ENCODE results near the gene PGM2. TPM values are rescaled to one million over a fixed set of nuclear protein-coding genes. Genes with fewer than 3 reads are reported as not detected.

The PGM2 gene
- total and polyA plus RNA-seq, 4 experiments from 2014 or later, result 16.9 to 20.5 (median 19.2) TPM

DNA sequence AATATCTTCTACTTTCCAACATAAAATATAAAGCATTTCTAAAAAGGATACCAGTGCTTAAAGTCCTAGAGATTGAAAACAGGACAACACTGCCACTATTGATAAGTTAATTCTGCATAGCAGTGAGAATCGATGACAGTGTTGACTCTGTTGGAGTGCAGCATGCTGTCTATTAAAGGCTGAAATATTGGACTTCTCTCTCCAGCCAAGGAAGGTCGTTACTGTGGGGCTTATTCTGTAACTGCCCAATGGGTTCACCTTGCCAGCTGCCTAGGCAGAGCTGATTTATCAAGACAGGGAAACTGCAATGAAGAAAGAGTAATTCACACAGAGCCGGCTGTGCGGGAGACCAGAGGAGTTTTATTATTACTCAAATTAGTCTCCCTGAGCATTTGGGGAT is 37.7 kb upstream of the PGM2 start:
- H3K4me3 Mint-ChIP-seq, result no peak overlapping the region
- intact Hi-C loops (cut with micrococcal nuclease), result no loop called here
- CTCF ChIA-PET (ENCODE audit: partially characterized antibody), result no interaction called here
- Histone ChIP-seq H3K27me3 (ENCODE audit: insufficient read depth, low read length) (no peaks in the 10 kb centered on the region), H3K4me3 (ENCODE audit: low read length in 2 of 2) (no peak overlapping the region), H3K36me3 (ENCODE audit: insufficient read depth, low read length) (no peaks in the 10 kb centered on the region), H3K4me1 (ENCODE audit: insufficient read depth, low read length) (no peaks in the 10 kb centered on the region), H3K27ac (ENCODE audit: low read depth, low read length) (no peak overlapping the region), H3K9me3 (ENCODE audit: control insufficient read depth in 1 of 2, low read length in 2 of 2) (no peaks in the 10 kb centered on the region)
- H3K9me3 Mint-ChIP-seq, result peaks cover 0 to 16% (median 5%) of the 10 kb centered on the region in 8 donors
- DNase-seq, result no peak
- POLR2A ChIA-PET (ENCODE audit: partially characterized antibody), result no interaction called here
- peaks cover 5 to 14% of the 10 kb centered on the region in 2 donors for H3K27me3 Mint-ChIP-seq
- H3K4me1 Mint-ChIP-seq, result no peaks in the 10 kb centered on the region
- no peaks in the 10 kb centered on the region for H3K36me3 Mint-ChIP-seq
- H3K27ac Mint-ChIP-seq, result no peak overlapping the region

DNA sequence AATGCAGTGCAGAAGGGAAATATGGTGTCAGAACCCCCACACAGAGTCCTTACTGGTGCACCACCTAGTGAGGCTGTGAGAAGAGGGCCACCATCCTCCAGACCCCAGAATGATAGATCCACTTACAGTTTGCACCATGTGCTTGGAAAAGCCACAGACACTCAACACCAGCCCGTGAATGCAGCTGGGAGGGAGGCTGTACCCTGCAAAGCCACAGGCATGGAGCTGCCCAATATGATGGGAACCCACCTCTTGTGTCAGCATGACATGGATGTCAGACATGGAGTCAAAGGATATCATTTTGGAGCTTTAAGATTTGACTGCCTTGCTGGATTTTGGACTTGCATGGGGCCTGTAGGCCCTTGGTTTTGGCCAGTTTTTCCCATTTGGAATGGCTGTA is 34.2 kb upstream of the PGM2 start:
- CTCF ChIA-PET (ENCODE audit: partially characterized antibody), result interaction anchor here (1.3 kb wide), 1 partner anchor 189 kb away, joined by 7 read pairs; no protein-coding TSS in a partner anchor
- POLR2A ChIA-PET (ENCODE audit: partially characterized antibody), result no interaction called here
- H3K9me3 ChIP-seq (ENCODE audit: control insufficient read depth in 1 of 2, low read length in 2 of 2), result no peaks in the 10 kb centered on the region

GRCh38 chr4:37793562-37793961 is 32.9 kb upstream of the PGM2 start:
- CTCF ChIA-PET (ENCODE audit: partially characterized antibody), result interaction anchor here (1.2 to 4.3 kb wide), 3 partner anchors 10 to 191 kb away, joined by 3 to 43 read pairs (median 4); no protein-coding TSS in a partner anchor
- H3K27ac ChIP-seq (ENCODE audit: low read depth, low read length), result no peak overlapping the region
- no peak overlapping the region for H3K4me3 Mint-ChIP-seq
- no peaks in the 10 kb centered on the region for H3K9me3 ChIP-seq (ENCODE audit: control insufficient read depth in 1 of 2, low read length in 2 of 2)
- H3K36me3 Mint-ChIP-seq, result no peaks in the 10 kb centered on the region
- DNase-seq, result peak in 4 of 5 donors; percentile 14 to 27 (median 16)
- H3K27me3 Mint-ChIP-seq, result peaks cover under 1 to 12% of the 10 kb centered on the region in 2 donors
- H3K9me3 Mint-ChIP-seq, result peaks cover 0 to 14% (median 3%) of the 10 kb centered on the region in 8 donors
- no peaks in the 10 kb centered on the region for H3K36me3 ChIP-seq (ENCODE audit: insufficient read depth, low read length)
- no peaks in the 10 kb centered on the region for H3K4me1 ChIP-seq (ENCODE audit: insufficient read depth, low read length)
- H3K4me3 ChIP-seq (ENCODE audit: low read length in 2 of 2), result no peak overlapping the region
- no peaks in the 10 kb centered on the region for H3K4me1 Mint-ChIP-seq
- POLR2A ChIA-PET (ENCODE audit: partially characterized antibody), result no interaction called here
- no peak overlapping the region for H3K27ac Mint-ChIP-seq
- intact Hi-C loops (cut with micrococcal nuclease), result no loop called here
- no peaks in the 10 kb centered on the region for H3K27me3 ChIP-seq (ENCODE audit: insufficient read depth, low read length)

More for the DNA sequence above, 34.2 kb upstream of the PGM2 start:
- no peak overlapping the region for H3K27ac Mint-ChIP-seq
- Histone ChIP-seq H3K4me1 (ENCODE audit: insufficient read depth, low read length) (no peaks in the 10 kb centered on the region), H3K4me3 (ENCODE audit: low read length in 2 of 2) (no peak overlapping the region), H3K27me3 (ENCODE audit: insufficient read depth, low read length) (no peaks in the 10 kb centered on the region), H3K36me3 (ENCODE audit: insufficient read depth, low read length) (no peaks in the 10 kb centered on the region), H3K27ac (ENCODE audit: low read depth, low read length) (no peak overlapping the region)
- no peak for DNase-seq
- intact Hi-C loops (cut with micrococcal nuclease), result no loop called here
- H3K36me3 Mint-ChIP-seq, result no peaks in the 10 kb centered on the region
- H3K27me3 Mint-ChIP-seq, result peaks cover 4 to 12% of the 10 kb centered on the region in 2 donors
- no peaks in the 10 kb centered on the region for H3K4me1 Mint-ChIP-seq
- peaks cover 0 to 14% (median 3%) of the 10 kb centered on the region in 8 donors for H3K9me3 Mint-ChIP-seq
- H3K4me3 Mint-ChIP-seq, result no peak overlapping the region

DNA sequence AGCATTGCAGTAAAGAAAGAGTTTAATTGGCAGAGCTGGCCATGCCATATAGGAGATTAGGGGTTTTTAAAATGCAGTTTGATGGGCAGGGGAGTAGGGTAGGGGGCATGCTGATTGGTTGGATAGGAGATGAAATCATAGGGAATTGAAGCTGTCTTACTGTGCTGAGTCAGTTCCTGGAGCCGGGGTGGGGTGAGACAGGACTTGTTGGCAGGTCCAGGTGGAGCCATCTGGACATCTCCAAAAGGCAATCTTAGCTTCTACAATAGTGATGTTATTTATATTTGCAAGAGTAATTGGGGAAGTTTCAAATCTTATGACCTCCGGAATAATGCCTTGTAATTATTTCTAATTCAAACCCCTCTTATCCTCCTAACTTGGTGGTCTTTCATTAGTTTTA is 32.4 kb upstream of the PGM2 start:
- H3K4me1 Mint-ChIP-seq, result no peaks in the 10 kb centered on the region
- peaks cover 0 to 12% of the 10 kb centered on the region in 2 donors for H3K27me3 Mint-ChIP-seq
- CTCF ChIA-PET (ENCODE audit: partially characterized antibody), result interaction anchor here (1.2 to 4.3 kb wide), 3 partner anchors 10 to 192 kb away, joined by 3 to 43 read pairs (median 4); no protein-coding TSS in a partner anchor
- H3K9me3 Mint-ChIP-seq, result peaks cover 0 to 14% (median 3%) of the 10 kb centered on the region in 8 donors
- POLR2A ChIA-PET (ENCODE audit: partially characterized antibody), result no interaction called here
- no peak for DNase-seq
- Histone ChIP-seq H3K4me3 (ENCODE audit: low read length in 2 of 2) (no peak overlapping the region), H3K27me3 (ENCODE audit: insufficient read depth, low read length) (no peaks in the 10 kb centered on the region), H3K4me1 (ENCODE audit: insufficient read depth, low read length) (no peaks in the 10 kb centered on the region), H3K9me3 (ENCODE audit: control insufficient read depth in 1 of 2, low read length in 2 of 2) (no peaks in the 10 kb centered on the region), H3K36me3 (ENCODE audit: insufficient read depth, low read length) (no peaks in the 10 kb centered on the region), H3K27ac (ENCODE audit: low read depth, low read length) (no peak overlapping the region)
- H3K27ac Mint-ChIP-seq, result no peak overlapping the region
- intact Hi-C loops (cut with micrococcal nuclease), result no loop called here
- H3K36me3 Mint-ChIP-seq, result no peaks in the 10 kb centered on the region
- no peak overlapping the region for H3K4me3 Mint-ChIP-seq

- H3K27ac ChIP-seq (ENCODE audit: low read depth, low read length), result no peak overlapping the region
- H3K4me3 ChIP-seq (ENCODE audit: low read length in 2 of 2), result no peak overlapping the region
- Mint-ChIP-seq H3K27ac (no peak overlapping the region), H3K27me3 (peaks cover 2 to 8% of the 10 kb centered on the region in 2 donors), H3K9me3 (peaks cover 0 to 12% (median 3%) of the 10 kb centered on the region in 8 donors), H3K36me3 (no peaks in the 10 kb centered on the region), H3K4me3 (no peak overlapping the region), H3K4me1 (no peaks in the 10 kb centered on the region)
- ChIA-PET POLR2A (ENCODE audit: partially characterized antibody) (interaction anchor here (0.6 kb wide), 1 partner anchor 153 kb away, joined by 3 read pairs; no protein-coding TSS in a partner anchor), CTCF (ENCODE audit: partially characterized antibody) (interaction anchor here (1.4 to 4.3 kb wide), 2 partner anchors 9 to 193 kb away, joined by 4 to 43 read pairs; no protein-coding TSS in a partner anchor)
- no peaks in the 10 kb centered on the region for H3K36me3 ChIP-seq (ENCODE audit: insufficient read depth, low read length)
- DNase-seq, result no peak
- no peaks in the 10 kb centered on the region for H3K4me1 ChIP-seq (ENCODE audit: insufficient read depth, low read length)
- no peaks in the 10 kb centered on the region for H3K9me3 ChIP-seq (ENCODE audit: control insufficient read depth in 1 of 2, low read length in 2 of 2)
- intact Hi-C loops (cut with micrococcal nuclease), result no loop called here
- no peaks in the 10 kb centered on the region for H3K27me3 ChIP-seq (ENCODE audit: insufficient read depth, low read length)
Observed at GRCh38 chr4:37795581-37796195, 30.8 kb upstream of the PGM2 start.

GRCh38 chr4:37797374-37797773 is 29.1 kb upstream of the PGM2 start:
- H3K36me3 ChIP-seq (ENCODE audit: insufficient read depth, low read length), result no peaks in the 10 kb centered on the region
- intact Hi-C loops (cut with micrococcal nuclease), result no loop called here
- no peaks in the 10 kb centered on the region for H3K27me3 ChIP-seq (ENCODE audit: insufficient read depth, low read length)
- Mint-ChIP-seq H3K27ac (no peak overlapping the region), H3K27me3 (peaks cover 0 to 4% of the 10 kb centered on the region in 2 donors), H3K36me3 (no peaks in the 10 kb centered on the region), H3K9me3 (peaks cover 0 to 3% (median 0%) of the 10 kb centered on the region in 8 donors), H3K4me1 (no peaks in the 10 kb centered on the region), H3K4me3 (no peak overlapping the region)
- H3K4me3 ChIP-seq (ENCODE audit: low read length in 2 of 2), result no peak overlapping the region
- no peaks in the 10 kb centered on the region for H3K4me1 ChIP-seq (ENCODE audit: insufficient read depth, low read length)
- DNase-seq, result no peak
- no peaks in the 10 kb centered on the region for H3K9me3 ChIP-seq (ENCODE audit: control insufficient read depth in 1 of 2, low read length in 2 of 2)
- H3K27ac ChIP-seq (ENCODE audit: low read depth, low read length), result no peak overlapping the region
- CTCF ChIA-PET (ENCODE audit: partially characterized antibody), result interaction anchor here (4.3 kb wide), 1 partner anchor 195 kb away, joined by 43 read pairs; no protein-coding TSS in a partner anchor
- POLR2A ChIA-PET (ENCODE audit: partially characterized antibody), result no interaction called here

GRCh38 chr4:37797923-37798322 is 28.6 kb upstream of the PGM2 start:
- H3K36me3 Mint-ChIP-seq, result no peaks in the 10 kb centered on the region
- Histone ChIP-seq H3K9me3 (ENCODE audit: control insufficient read depth in 1 of 2, low read length in 2 of 2) (no peaks in the 10 kb centered on the region), H3K27ac (ENCODE audit: low read depth, low read length) (no peak overlapping the region), H3K4me3 (ENCODE audit: low read length in 2 of 2) (no peak overlapping the region), H3K4me1 (ENCODE audit: insufficient read depth, low read length) (no peaks in the 10 kb centered on the region), H3K36me3 (ENCODE audit: insufficient read depth, low read length) (no peaks in the 10 kb centered on the region), H3K27me3 (ENCODE audit: insufficient read depth, low read length) (no peaks in the 10 kb centered on the region)
- ChIA-PET CTCF (ENCODE audit: partially characterized antibody) (no interaction called here), POLR2A (ENCODE audit: partially characterized antibody) (no interaction called here)
- DNase-seq, result no peak
- intact Hi-C loops (cut with micrococcal nuclease), result no loop called here
- H3K9me3 Mint-ChIP-seq, result peaks cover 0 to 2% (median 0%) of the 10 kb centered on the region in 8 donors
- H3K4me3 Mint-ChIP-seq, result no peak overlapping the region
- no peaks in the 10 kb centered on the region for H3K4me1 Mint-ChIP-seq
- H3K27ac Mint-ChIP-seq, result no peak overlapping the region
- H3K27me3 Mint-ChIP-seq, result peaks cover 0 to 4% of the 10 kb centered on the region in 2 donors

All from CD4-positive, alpha-beta memory T cell (primary cell).